Astrocyte (in vitro differentiated cells and primary cell): ENCODE results near the gene MT1X. TPM values are rescaled to one million over a fixed set of nuclear protein-coding genes. Genes with fewer than 3 reads are reported as not detected.

Experiments used
- DNase-seq: peaks from one replicate; pipeline ENCODE4 v3.0.0-alpha.2; 2010; ENCODE audit warnings: low read depth
- FAIRE-seq: peaks from 2 replicates; lab custom pipeline; 2011; peaks lifted over from hg19 to GRCh38; lab: Jason Lieb, UNC
- H2AFZ ChIP-seq: 2 replicates; pipeline ENCODE4 v1.6.0; 2012; ENCODE audit warnings: low read depth, low read length, inconsistent platforms
- H3K27ac ChIP-seq: 2 replicates; pipeline ENCODE4 v1.5.1; 2011; ENCODE audit warnings: low read depth, low read length, inconsistent platforms
- H3K27me3 ChIP-seq: 2 replicates; pipeline ENCODE4 v1.6.0; 2011; ENCODE audit warnings: low read length, inconsistent platforms; ENCODE audit not compliant: insufficient read depth
- H3K36me3 ChIP-seq: 2 replicates; pipeline ENCODE4 v1.5.1; 2011; ENCODE audit warnings: low read length, inconsistent platforms; ENCODE audit not compliant: insufficient read depth
- H3K4me1 ChIP-seq: 2 replicates; pipeline ENCODE4 v1.5.1; 2011; ENCODE audit warnings: low read length, inconsistent platforms; ENCODE audit not compliant: insufficient read depth
- H3K4me2 ChIP-seq: 2 replicates; pipeline ENCODE4 v1.6.0; 2012; ENCODE audit warnings: low read length, inconsistent platforms
- H3K4me3 ChIP-seq: 2 replicates; pipeline ENCODE4 v1.5.1; 2011; ENCODE audit warnings: low read depth, mild to moderate bottlenecking, low read length, inconsistent platforms; ENCODE audit not compliant: insufficient read depth
- H3K79me2 ChIP-seq: 2 replicates; pipeline ENCODE4 v1.6.0; 2012; ENCODE audit warnings: mild to moderate bottlenecking, low read length, inconsistent platforms; ENCODE audit not compliant: insufficient read depth
- H3K9ac ChIP-seq: 2 replicates; pipeline ENCODE4 v1.6.0; 2012; ENCODE audit warnings: mild to moderate bottlenecking, low read length, inconsistent platforms
- H3K9me3 ChIP-seq: 2 replicates; pipeline ENCODE4 v1.5.1; 2012; ENCODE audit warnings: low read depth, mild to moderate bottlenecking, low read length, inconsistent platforms; ENCODE audit not compliant: insufficient read depth
- H4K20me1 ChIP-seq: 2 replicates; pipeline ENCODE4 v1.6.0; 2012; ENCODE audit warnings: low read length, inconsistent platforms; ENCODE audit not compliant: insufficient read depth
- H3K27ac Mint-ChIP-seq: one replicate; pipeline ENCODE4 v1.8.0; 2021; ENCODE audit warnings: mild to moderate bottlenecking, mixed read lengths; ENCODE audit not compliant: unreplicated experiment
- H3K27me3 Mint-ChIP-seq: one replicate; pipeline ENCODE4 v1.8.0; 2021; ENCODE audit warnings: low read depth, mixed read lengths; ENCODE audit not compliant: unreplicated experiment
- H3K36me3 Mint-ChIP-seq: one replicate; pipeline ENCODE4 v1.8.0; 2021; ENCODE audit warnings: low read depth, mixed read lengths; ENCODE audit not compliant: unreplicated experiment
- H3K4me1 Mint-ChIP-seq: one replicate; pipeline ENCODE4 v1.8.0; 2021; ENCODE audit warnings: low read depth, mixed read lengths; ENCODE audit not compliant: unreplicated experiment
- H3K4me3 Mint-ChIP-seq: one replicate; pipeline ENCODE4 v1.8.0; 2021; ENCODE audit warnings: mild to moderate bottlenecking, moderate library complexity, mixed read lengths; ENCODE audit not compliant: unreplicated experiment
- H3K9me3 Mint-ChIP-seq: one replicate; pipeline ENCODE4 v1.8.0; 2021; ENCODE audit warnings: mild to moderate bottlenecking, mixed read lengths; ENCODE audit not compliant: unreplicated experiment
- EZH2 ChIP-seq: IDR thresholded peaks from 2 replicates; pipeline ENCODE4 v1.6.1; 2012; ENCODE audit warnings: mild to moderate bottlenecking, low read length, inconsistent platforms; ENCODE audit not compliant: insufficient read depth
- total RNA-seq: library from RNA; stranded (reverse); gene quantifications from 2 replicates; pipeline ENCODE4 v1.2.1, GENCODE V29; 2021
- TF ChIP-seq, protein P1 (sequence below): IDR thresholded peaks from 2 replicates; pipeline ENCODE4 v1.5.1; 2011; ENCODE audit warnings: low read depth, mild to moderate bottlenecking, inconsistent platforms, low read length, moderate library complexity; ENCODE audit not compliant: insufficient read depth

Gene MT1X
- total RNA-seq, 1 donor from 2014 or later, result 7.0 TPM

- no peak overlapping the region for H2AFZ ChIP-seq
- peaks cover 14% of the 10 kb centered on the region for H3K4me1 ChIP-seq
- H3K36me3 ChIP-seq, result no peaks in the 10 kb centered on the region
- peak overlapping the region; percentile 80 for H3K4me3 ChIP-seq
- FAIRE-seq (no peak), DNase-seq (no peak)
- H3K27me3 ChIP-seq, result no peaks in the 10 kb centered on the region
- peak overlapping the region; percentile 95 for H3K4me2 ChIP-seq
- no peaks in the 10 kb centered on the region for H4K20me1 ChIP-seq
- no peak overlapping the region for H3K27ac ChIP-seq
- H3K9me3 ChIP-seq, result peaks cover 3% of the 10 kb centered on the region
- Mint-ChIP-seq H3K27ac (no peak overlapping the region), H3K36me3 (peaks cover 3% of the 10 kb centered on the region), H3K4me1 (peaks cover 3% of the 10 kb centered on the region), H3K9me3 (peaks cover 17% of the 10 kb centered on the region), H3K27me3 (peaks cover 47% of the 10 kb centered on the region), H3K4me3 (no peak overlapping the region)
- TF ChIP-seq, protein P1, sequence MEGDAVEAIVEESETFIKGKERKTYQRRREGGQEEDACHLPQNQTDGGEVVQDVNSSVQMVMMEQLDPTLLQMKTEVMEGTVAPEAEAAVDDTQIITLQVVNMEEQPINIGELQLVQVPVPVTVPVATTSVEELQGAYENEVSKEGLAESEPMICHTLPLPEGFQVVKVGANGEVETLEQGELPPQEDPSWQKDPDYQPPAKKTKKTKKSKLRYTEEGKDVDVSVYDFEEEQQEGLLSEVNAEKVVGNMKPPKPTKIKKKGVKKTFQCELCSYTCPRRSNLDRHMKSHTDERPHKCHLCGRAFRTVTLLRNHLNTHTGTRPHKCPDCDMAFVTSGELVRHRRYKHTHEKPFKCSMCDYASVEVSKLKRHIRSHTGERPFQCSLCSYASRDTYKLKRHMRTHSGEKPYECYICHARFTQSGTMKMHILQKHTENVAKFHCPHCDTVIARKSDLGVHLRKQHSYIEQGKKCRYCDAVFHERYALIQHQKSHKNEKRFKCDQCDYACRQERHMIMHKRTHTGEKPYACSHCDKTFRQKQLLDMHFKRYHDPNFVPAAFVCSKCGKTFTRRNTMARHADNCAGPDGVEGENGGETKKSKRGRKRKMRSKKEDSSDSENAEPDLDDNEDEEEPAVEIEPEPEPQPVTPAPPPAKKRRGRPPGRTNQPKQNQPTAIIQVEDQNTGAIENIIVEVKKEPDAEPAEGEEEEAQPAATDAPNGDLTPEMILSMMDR, result no peak
- TF ChIP-seq EZH2, result no peak
- H3K9ac ChIP-seq, result peak overlapping the region; percentile 86
- no peaks in the 10 kb centered on the region for H3K79me2 ChIP-seq
Observed at GRCh38 chr16:56683424-56684172, 1.3 kb downstream of the MT1X start.

- H3K4me3 ChIP-seq, result no peak overlapping the region
- no peak overlapping the region for H2AFZ ChIP-seq
- no peak for DNase-seq
- no peaks in the 10 kb centered on the region for H3K36me3 ChIP-seq
- Mint-ChIP-seq H3K9me3 (peaks cover 18% of the 10 kb centered on the region), H3K4me1 (peaks cover 3% of the 10 kb centered on the region), H3K4me3 (no peak overlapping the region), H3K36me3 (peaks cover 3% of the 10 kb centered on the region), H3K27ac (no peak overlapping the region), H3K27me3 (peaks cover 43% of the 10 kb centered on the region)
- no peaks in the 10 kb centered on the region for H4K20me1 ChIP-seq
- no peak overlapping the region for H3K9ac ChIP-seq
- FAIRE-seq, result no peak
- H3K4me1 ChIP-seq, result peaks cover 14% of the 10 kb centered on the region
- no peak overlapping the region for H3K27ac ChIP-seq
- TF ChIP-seq, protein P1, result no peak
- no peak for TF ChIP-seq EZH2
- peaks cover 3% of the 10 kb centered on the region for H3K9me3 ChIP-seq
- H3K4me2 ChIP-seq, result no peak overlapping the region
- H3K79me2 ChIP-seq, result no peaks in the 10 kb centered on the region
- H3K27me3 ChIP-seq, result no peaks in the 10 kb centered on the region
Observed at GRCh38 chr16:56684256-56684925, 2.1 kb downstream of the MT1X start.
